Measurements from ENCODE around the gene B3GALT4.

Gene B3GALT4, protein sequence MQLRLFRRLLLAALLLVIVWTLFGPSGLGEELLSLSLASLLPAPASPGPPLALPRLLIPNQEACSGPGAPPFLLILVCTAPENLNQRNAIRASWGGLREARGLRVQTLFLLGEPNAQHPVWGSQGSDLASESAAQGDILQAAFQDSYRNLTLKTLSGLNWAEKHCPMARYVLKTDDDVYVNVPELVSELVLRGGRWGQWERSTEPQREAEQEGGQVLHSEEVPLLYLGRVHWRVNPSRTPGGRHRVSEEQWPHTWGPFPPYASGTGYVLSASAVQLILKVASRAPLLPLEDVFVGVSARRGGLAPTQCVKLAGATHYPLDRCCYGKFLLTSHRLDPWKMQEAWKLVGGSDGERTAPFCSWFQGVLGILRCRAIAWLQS

DNA sequence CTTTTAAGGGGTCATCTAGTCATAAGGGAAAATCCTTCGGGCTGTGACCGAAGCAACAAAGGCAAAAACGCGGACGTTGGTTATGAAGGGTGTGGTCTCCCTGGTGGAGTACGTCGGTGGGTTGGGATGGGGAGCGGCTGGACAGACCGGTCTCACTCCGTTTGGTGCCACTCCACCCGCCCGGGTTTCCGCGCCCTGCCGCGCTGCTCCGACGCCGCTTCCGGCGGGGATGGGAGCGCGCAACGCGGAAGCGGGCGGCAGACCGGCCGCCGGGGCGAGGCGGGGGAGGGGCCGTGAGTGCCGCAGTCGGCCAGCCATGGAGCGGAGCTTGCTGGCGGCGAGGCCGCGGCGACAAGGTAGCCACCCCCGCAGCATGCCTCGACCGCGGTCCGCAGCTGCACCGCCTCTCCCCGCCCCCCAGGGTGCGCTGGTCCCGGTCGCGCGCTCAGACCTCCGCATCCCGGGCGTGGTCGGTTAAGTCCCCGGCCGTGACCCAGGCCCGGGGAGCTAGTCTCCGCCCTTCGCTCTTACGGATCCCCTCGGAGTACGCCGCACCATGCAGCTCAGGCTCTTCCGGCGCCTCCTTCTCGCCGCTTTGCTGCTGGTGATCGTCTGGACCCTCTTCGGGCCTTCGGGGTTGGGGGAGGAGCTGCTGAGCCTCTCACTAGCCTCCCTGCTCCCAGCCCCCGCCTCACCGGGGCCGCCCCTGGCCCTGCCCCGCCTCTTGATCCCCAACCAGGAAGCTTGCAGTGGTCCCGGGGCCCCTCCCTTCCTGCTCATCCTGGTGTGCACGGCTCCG, at the start of gene B3GALT4:
B3GALT4 (plus strand) TSS at position 260 of the 799 bp plus-strand sequence; CDS start at position 557, 297 bp downstream.
- Histone ChIP-seq H3K36me3 (replicated peaks; ENCODE audit: insufficient read depth, low read length) (peaks cover 7% of the 10 kb centered on the region; the same call in 1 of the 2 replicates), H3K9me3 (replicated peaks; ENCODE audit: insufficient read depth, low read length) (no peaks in the 10 kb centered on the region), H3K79me2 (ENCODE audit: low read length) (peaks cover 39% of the 10 kb centered on the region), H3K4me1 (ENCODE audit: low read length) (peaks cover 9% of the 10 kb centered on the region), H4K20me1 (ENCODE audit: insufficient read depth, low read length) (peaks cover 25% of the 10 kb centered on the region), H3K9ac (ENCODE audit: low read length) (no peak within 1 kb of the TSS), H2AFZ (ENCODE audit: low read length) (no peak within 1 kb of the TSS), H3K27me3 (replicated peaks; ENCODE audit: insufficient read depth, low read length) (no peaks in the 10 kb centered on the region), H3F3A (ENCODE audit: insufficient read depth, low read length) (peaks cover 63% of the 10 kb centered on the region), H3K27ac (ENCODE audit: low read length) (no peak within 1 kb of the TSS), H3K9me2 (replicated peaks; ENCODE audit: insufficient read depth, low read length) (no peaks in the 10 kb centered on the region), H3K4me2 (ENCODE audit: low read depth, low read length) (no peak within 1 kb of the TSS), H3K4me3 (ENCODE audit: low read length) (no peak within 1 kb of the TSS)
- no peak for DNase-seq
- no peak for TF ChIP-seq CTCF (IDR thresholded peaks at IDR 0.05; ENCODE audit: low read length)
- TF ChIP-seq EZH2 (optimal IDR thresholded peaks at IDR 0.05; ENCODE audit: low read depth, low read length): no peak
- no peak for TF ChIP-seq EZH2phosphoT487 (IDR thresholded peaks at IDR 0.05; ENCODE audit: low read length)

GRCh38 chr6:33235221-33235634, 41.7 kb upstream of the B3GALT4 start:
- H3K9ac ChIP-seq (ENCODE audit: low read length): no peak overlapping the region
- H3K9me3 ChIP-seq (replicated peaks; ENCODE audit: insufficient read depth, low read length): no peaks in the 10 kb centered on the region
- H3K4me3 ChIP-seq (ENCODE audit: low read length): no peak overlapping the region
- no peaks in the 10 kb centered on the region for H4K20me1 ChIP-seq (ENCODE audit: insufficient read depth, low read length)
- H3K36me3 ChIP-seq (replicated peaks; ENCODE audit: insufficient read depth, low read length): no peaks in the 10 kb centered on the region
- H3K4me2 ChIP-seq (ENCODE audit: low read depth, low read length): no peak overlapping the region
- H3K27ac ChIP-seq (ENCODE audit: low read length): no peak overlapping the region
- no peaks in the 10 kb centered on the region for H3K4me1 ChIP-seq (ENCODE audit: low read length)
- no peaks in the 10 kb centered on the region for H3K79me2 ChIP-seq (ENCODE audit: low read length)
- H2AFZ ChIP-seq (ENCODE audit: low read length): no peak overlapping the region
- 0 out of 2 replicates have a peak, but pooled peaks cover 10% of the 10 kb centered on the region for H3K27me3 ChIP-seq (replicated peaks; ENCODE audit: insufficient read depth, low read length)
- TF ChIP-seq EZH2 (optimal IDR thresholded peaks at IDR 0.05; ENCODE audit: low read depth, low read length) (no peak), CTCF (IDR thresholded peaks at IDR 0.05; ENCODE audit: low read length) (no peak), EZH2phosphoT487 (IDR thresholded peaks at IDR 0.05; ENCODE audit: low read length) (no peak)
- no peaks in the 10 kb centered on the region for H3K9me2 ChIP-seq (replicated peaks; ENCODE audit: insufficient read depth, low read length)
- no peak for DNase-seq
- H3F3A ChIP-seq (ENCODE audit: insufficient read depth, low read length): no peaks in the 10 kb centered on the region

DNA sequence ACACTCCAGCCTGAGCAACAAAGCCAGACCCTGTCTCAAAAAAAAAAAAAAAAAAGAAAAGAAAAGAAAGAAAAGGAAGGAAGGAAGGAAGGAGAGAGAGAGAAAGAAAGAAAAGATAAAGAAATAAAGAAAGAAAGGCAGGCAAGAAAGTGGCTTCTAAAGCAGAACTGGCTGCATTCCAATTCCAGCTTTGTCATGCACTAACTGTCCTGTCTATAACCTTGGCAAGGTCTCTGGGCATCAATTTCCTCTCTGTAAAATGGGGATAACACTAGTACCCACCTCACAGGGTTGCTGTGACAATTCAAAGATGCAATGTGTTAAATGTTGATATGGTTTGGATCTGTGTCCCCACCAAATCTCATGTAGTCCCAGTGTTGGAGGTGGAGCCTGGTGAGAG, 40.6 kb upstream of the B3GALT4 start:
- TF ChIP-seq EZH2 (optimal IDR thresholded peaks at IDR 0.05; ENCODE audit: low read depth, low read length) (no peak), EZH2phosphoT487 (IDR thresholded peaks at IDR 0.05; ENCODE audit: low read length) (no peak), CTCF (IDR thresholded peaks at IDR 0.05; ENCODE audit: low read length) (no peak)
- H3K79me2 ChIP-seq (ENCODE audit: low read length): no peaks in the 10 kb centered on the region
- H3K9me2 ChIP-seq (replicated peaks; ENCODE audit: insufficient read depth, low read length): no peaks in the 10 kb centered on the region
- H3K4me2 ChIP-seq (ENCODE audit: low read depth, low read length): no peak overlapping the region
- H3K9me3 ChIP-seq (replicated peaks; ENCODE audit: insufficient read depth, low read length): no peaks in the 10 kb centered on the region
- H3F3A ChIP-seq (ENCODE audit: insufficient read depth, low read length): no peaks in the 10 kb centered on the region
- H3K36me3 ChIP-seq (replicated peaks; ENCODE audit: insufficient read depth, low read length): no peaks in the 10 kb centered on the region
- no peak overlapping the region for H3K9ac ChIP-seq (ENCODE audit: low read length)
- DNase-seq: no peak
- no peak overlapping the region for H3K27ac ChIP-seq (ENCODE audit: low read length)
- no peaks in the 10 kb centered on the region for H4K20me1 ChIP-seq (ENCODE audit: insufficient read depth, low read length)
- no peak overlapping the region for H2AFZ ChIP-seq (ENCODE audit: low read length)
- H3K4me1 ChIP-seq (ENCODE audit: low read length): no peaks in the 10 kb centered on the region
- H3K4me3 ChIP-seq (ENCODE audit: low read length): no peak overlapping the region
- 0 out of 2 replicates have a peak, but pooled peaks cover 11% of the 10 kb centered on the region for H3K27me3 ChIP-seq (replicated peaks; ENCODE audit: insufficient read depth, low read length)
